Measurements from ENCODE around the gene RNF144B.
"Not testable (repeated sequence)": the region's sequence is repeated elsewhere in the genome, so short reads cannot be mapped to it uniquely, and the experiment has no call there.

RNF144B gene

GRCh38 chr6:18353251-18353650, 33.9 kb upstream of the RNF144B start:
- H3K9me2 ChIP-seq (replicated peaks; ENCODE audit: control insufficient read depth, low read length): no peaks in the 10 kb centered on the region
- H3K4me3 ChIP-seq (ENCODE audit: low read length): peak overlapping the region; percentile 33; the same call in 1 of the 2 replicates
- H3K36me3 ChIP-seq (ENCODE audit: control insufficient read depth, low read length): peaks cover 10% of the 10 kb centered on the region
- peak overlapping the region; percentile 64 for H3K27ac ChIP-seq (ENCODE audit: low read depth, low read length)
- H4K20me1 ChIP-seq (ENCODE audit: control insufficient read depth, insufficient read depth, low read depth, low read length): no peaks in the 10 kb centered on the region
- no peaks in the 10 kb centered on the region for H3K9me3 ChIP-seq (ENCODE audit: control insufficient read depth, insufficient read depth, low read length)
- H3K27me3 ChIP-seq (ENCODE audit: control insufficient read depth, low read length): no peaks in the 10 kb centered on the region
- no peaks in the 10 kb centered on the region for H3K79me2 ChIP-seq (ENCODE audit: control insufficient read depth, low read length)
- peak overlapping the region; percentile 21 for H3K4me2 ChIP-seq (ENCODE audit: low read length)
- no peak for TF ChIP-seq EZH2phosphoT487 (IDR thresholded peaks at IDR 0.05; ENCODE audit: borderline replicate concordance, low read length)
- TF ChIP-seq, protein P1, sequence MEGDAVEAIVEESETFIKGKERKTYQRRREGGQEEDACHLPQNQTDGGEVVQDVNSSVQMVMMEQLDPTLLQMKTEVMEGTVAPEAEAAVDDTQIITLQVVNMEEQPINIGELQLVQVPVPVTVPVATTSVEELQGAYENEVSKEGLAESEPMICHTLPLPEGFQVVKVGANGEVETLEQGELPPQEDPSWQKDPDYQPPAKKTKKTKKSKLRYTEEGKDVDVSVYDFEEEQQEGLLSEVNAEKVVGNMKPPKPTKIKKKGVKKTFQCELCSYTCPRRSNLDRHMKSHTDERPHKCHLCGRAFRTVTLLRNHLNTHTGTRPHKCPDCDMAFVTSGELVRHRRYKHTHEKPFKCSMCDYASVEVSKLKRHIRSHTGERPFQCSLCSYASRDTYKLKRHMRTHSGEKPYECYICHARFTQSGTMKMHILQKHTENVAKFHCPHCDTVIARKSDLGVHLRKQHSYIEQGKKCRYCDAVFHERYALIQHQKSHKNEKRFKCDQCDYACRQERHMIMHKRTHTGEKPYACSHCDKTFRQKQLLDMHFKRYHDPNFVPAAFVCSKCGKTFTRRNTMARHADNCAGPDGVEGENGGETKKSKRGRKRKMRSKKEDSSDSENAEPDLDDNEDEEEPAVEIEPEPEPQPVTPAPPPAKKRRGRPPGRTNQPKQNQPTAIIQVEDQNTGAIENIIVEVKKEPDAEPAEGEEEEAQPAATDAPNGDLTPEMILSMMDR (IDR thresholded peaks at IDR 0.05; ENCODE audit: low read depth, low read length, poor library complexity, severe bottlenecking): no peak
- H3K4me1 ChIP-seq (ENCODE audit: control insufficient read depth, low read length): peaks cover 75% of the 10 kb centered on the region
- H3F3A ChIP-seq (ENCODE audit: control insufficient read depth, insufficient read depth): peaks cover 12% of the 10 kb centered on the region

DNA sequence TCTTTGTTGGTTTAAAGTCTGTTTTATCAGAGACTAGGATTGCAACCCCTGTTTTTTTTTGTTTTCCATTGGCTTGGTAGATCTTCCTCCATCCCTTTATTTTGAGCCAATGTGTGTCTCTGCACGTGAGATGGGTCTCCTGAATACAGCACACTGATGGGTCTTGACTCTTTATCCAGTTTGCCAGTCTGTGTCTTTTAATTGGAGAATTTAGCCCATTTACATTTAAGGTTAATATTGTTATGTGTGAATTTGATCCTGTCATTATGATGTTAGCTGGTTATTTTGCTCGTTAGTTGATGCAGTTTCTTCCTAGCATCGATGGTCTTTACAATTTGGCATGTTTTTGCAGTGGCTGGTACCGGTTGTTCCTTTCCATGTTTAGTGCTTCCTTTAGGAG, 29.6 kb upstream of the RNF144B start:
- not testable (repeated sequence) for H3K79me2 ChIP-seq (ENCODE audit: control insufficient read depth, low read length); H3K9me3 ChIP-seq (ENCODE audit: control insufficient read depth, insufficient read depth, low read length); H3K4me2 ChIP-seq (ENCODE audit: low read length); H4K20me1 ChIP-seq (ENCODE audit: control insufficient read depth, insufficient read depth, low read depth, low read length); H3K27ac ChIP-seq (ENCODE audit: low read depth, low read length); H3K4me3 ChIP-seq (ENCODE audit: low read length); H3K9me2 ChIP-seq (replicated peaks; ENCODE audit: control insufficient read depth, low read length); H3K27me3 ChIP-seq (ENCODE audit: control insufficient read depth, low read length)
- peaks cover 30% of the 10 kb centered on the region for H3F3A ChIP-seq (ENCODE audit: control insufficient read depth, insufficient read depth)
- peaks cover 27% of the 10 kb centered on the region for H3K36me3 ChIP-seq (ENCODE audit: control insufficient read depth, low read length)
- peaks cover 73% of the 10 kb centered on the region for H3K4me1 ChIP-seq (ENCODE audit: control insufficient read depth, low read length)

GRCh38 chr6:18359237-18359885, 27.8 kb upstream of the RNF144B start:
- H3K4me1 ChIP-seq (ENCODE audit: control insufficient read depth, low read length): peaks cover 76% of the 10 kb centered on the region
- peak overlapping the region; percentile 62 for H3K4me3 ChIP-seq (ENCODE audit: low read length)
- H3K27me3 ChIP-seq (ENCODE audit: control insufficient read depth, low read length): no peaks in the 10 kb centered on the region
- H3K9me2 ChIP-seq (replicated peaks; ENCODE audit: control insufficient read depth, low read length): no peaks in the 10 kb centered on the region
- H3K4me2 ChIP-seq (ENCODE audit: low read length): peak overlapping the region; percentile 80
- TF ChIP-seq, protein P1 (IDR thresholded peaks at IDR 0.05; ENCODE audit: low read depth, low read length, poor library complexity, severe bottlenecking): no peak
- no peak for TF ChIP-seq EZH2phosphoT487 (IDR thresholded peaks at IDR 0.05; ENCODE audit: borderline replicate concordance, low read length)
- peaks cover 24% of the 10 kb centered on the region for H3F3A ChIP-seq (ENCODE audit: control insufficient read depth, insufficient read depth)
- peak overlapping the region; percentile 99 for H3K27ac ChIP-seq (ENCODE audit: low read depth, low read length)
- H4K20me1 ChIP-seq (ENCODE audit: control insufficient read depth, insufficient read depth, low read depth, low read length): no peaks in the 10 kb centered on the region
- peaks cover 18% of the 10 kb centered on the region for H3K36me3 ChIP-seq (ENCODE audit: control insufficient read depth, low read length)
- no peaks in the 10 kb centered on the region for H3K9me3 ChIP-seq (ENCODE audit: control insufficient read depth, insufficient read depth, low read length)
- H3K79me2 ChIP-seq (ENCODE audit: control insufficient read depth, low read length): peaks cover 8% of the 10 kb centered on the region

- Histone ChIP-seq H4K20me1 (ENCODE audit: control insufficient read depth, insufficient read depth, low read depth, low read length) (no peaks in the 10 kb centered on the region), H3K9me3 (ENCODE audit: control insufficient read depth, insufficient read depth, low read length) (peaks cover 1% of the 10 kb centered on the region; the same call in 1 of the 2 replicates), H3F3A (ENCODE audit: control insufficient read depth, insufficient read depth) (peaks cover 24% of the 10 kb centered on the region), H3K4me2 (ENCODE audit: low read length) (peak overlapping the region; percentile 80), H3K27me3 (ENCODE audit: control insufficient read depth, low read length) (no peaks in the 10 kb centered on the region), H3K4me3 (ENCODE audit: low read length) (peak overlapping the region; percentile 53), H3K27ac (ENCODE audit: low read depth, low read length) (peak overlapping the region; percentile 99), H3K36me3 (ENCODE audit: control insufficient read depth, low read length) (peaks cover 19% of the 10 kb centered on the region), H3K9me2 (replicated peaks; ENCODE audit: control insufficient read depth, low read length) (no peaks in the 10 kb centered on the region), H3K4me1 (ENCODE audit: control insufficient read depth, low read length) (peaks cover 74% of the 10 kb centered on the region), H3K79me2 (ENCODE audit: control insufficient read depth, low read length) (peaks cover 8% of the 10 kb centered on the region)
- TF ChIP-seq, protein P1 (IDR thresholded peaks at IDR 0.05; ENCODE audit: low read depth, low read length, poor library complexity, severe bottlenecking): no peak
- no peak for TF ChIP-seq EZH2phosphoT487 (IDR thresholded peaks at IDR 0.05; ENCODE audit: borderline replicate concordance, low read length)
Observed at GRCh38 chr6:18360188-18360587, 27.0 kb upstream of the RNF144B start.
